Esophagus muscularis mucosa (tissue), 4 donors: Measurements from ENCODE around the gene C1QTNF1.

Experiments
- CTCF ChIP-seq, 3 experiments: fragments of 200-600 bp in 2 of 3; fragments of 450-650 bp in 1 of 3; sonication (generic) in 2 of 3; IDR thresholded peaks; one replicate each; pipeline ENCODE4 v1.5.1; 2017 to 2019; ENCODE audit warnings: antibody characterized with exemption in 3 of 3, mild to moderate bottlenecking in 2 of 3, moderate library complexity in 1 of 3
- EP300 ChIP-seq: sonication (generic); formaldehyde crosslinking; IDR thresholded peaks from one replicate; pipeline ENCODE4 v1.6.1; 2017; ENCODE audit warnings: antibody characterized with exemption
- POLR2A ChIP-seq: fragments of 450-650 bp; IDR thresholded peaks from one replicate; pipeline ENCODE4 v1.6.1; 2017; ENCODE audit warnings: antibody characterized with exemption, moderate library complexity, mild to moderate bottlenecking, low read depth
- POLR2AphosphoS5 ChIP-seq, 2 donors: sonication (generic); formaldehyde crosslinking; IDR thresholded peaks; one replicate each; pipeline ENCODE4 v1.6.1; 2017; ENCODE audit warnings: antibody characterized with exemption in 2 of 2

DNA sequence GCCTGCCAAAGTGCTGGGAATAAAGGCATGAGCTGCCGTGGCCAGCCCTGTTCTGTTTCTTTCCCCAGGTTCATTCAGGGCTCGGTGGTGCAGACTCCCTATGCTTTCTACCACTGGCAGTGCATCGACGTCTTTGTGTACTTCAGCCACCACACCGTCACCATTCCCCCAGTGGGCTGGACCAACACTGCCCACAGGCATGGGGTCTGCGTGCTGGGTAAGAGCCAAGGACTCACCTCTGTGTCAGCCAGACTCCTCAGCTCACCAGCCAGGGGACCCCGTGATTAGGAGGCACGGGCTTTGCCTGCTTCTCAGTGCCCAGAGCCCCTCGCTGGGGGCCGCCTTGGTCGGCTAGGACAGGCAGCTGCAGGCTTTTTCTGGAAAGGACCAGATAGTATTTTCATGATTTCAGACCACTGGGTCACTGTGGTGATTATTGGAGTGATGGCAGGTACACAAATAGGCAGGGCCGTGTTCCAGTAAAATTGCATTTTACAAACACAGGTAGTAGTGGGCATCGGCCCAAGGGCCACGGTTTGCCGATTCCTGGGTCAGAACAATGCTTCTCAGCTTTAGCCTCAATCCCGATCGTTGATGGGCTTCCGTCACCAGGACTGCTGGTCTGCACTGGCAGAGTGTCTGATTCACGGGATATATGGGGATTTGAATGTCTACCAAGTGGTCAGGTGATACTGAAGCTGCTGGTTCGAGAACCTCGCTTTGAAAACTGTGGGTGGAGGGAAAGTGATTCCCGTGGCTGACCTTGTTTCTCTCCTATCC is 55.6 kb downstream of the C1QTNF1 start:
- TF ChIP-seq POLR2AphosphoS5 (IDR thresholded peaks at IDR 0.05) (no peak), CTCF (IDR thresholded peaks at IDR 0.05) (no peak), POLR2A (no peak), EP300 (no peak)
